OCI-LY1 (cell line): Measurements from ENCODE around the gene TEX14.

ENCODE experiments used
- H2AFZ ChIP-seq: fragments of 200-600 bp; sonication (generic), shearing (Covaris generic); 2 replicates; pipeline ENCODE4 v1.6.0; 2014; ENCODE audit warnings: antibody characterized with exemption, mild to moderate bottlenecking, low read length
- H3F3A ChIP-seq: fragments of 200-600 bp; sonication (generic), shearing (Covaris generic); 2 replicates; pipeline ENCODE4 v1.6.0; 2014; ENCODE audit warnings: mild to moderate bottlenecking, antibody characterized with exemption, low read length, moderate library complexity; ENCODE audit not compliant: insufficient read depth
- H3K27ac ChIP-seq: fragments of 200-600 bp; sonication (generic); 2 replicates; pipeline ENCODE4 v1.5.1; 2014; ENCODE audit warnings: low read length, mixed run types, mild to moderate bottlenecking, low read depth; ENCODE audit not compliant: poor library complexity, severe bottlenecking
- H3K27me3 ChIP-seq: fragments of 200-600 bp; sonication (generic); 2 replicates; pipeline ENCODE4 v1.6.0; 2014; ENCODE audit warnings: antibody characterized with exemption, mild to moderate bottlenecking, low read length, moderate library complexity; ENCODE audit not compliant: insufficient read depth
- H3K36me3 ChIP-seq: fragments of 200-600 bp; sonication (generic); 2 replicates; pipeline ENCODE4 v1.6.1; 2014; ENCODE audit warnings: mild to moderate bottlenecking, antibody characterized with exemption, low read length, moderate library complexity, mixed read lengths; ENCODE audit not compliant: insufficient read depth
- H3K4me1 ChIP-seq: fragments of 200-600 bp; sonication (generic); 2 replicates; pipeline ENCODE4 v1.5.1; 2014; ENCODE audit warnings: mild to moderate bottlenecking, low read length, moderate library complexity; ENCODE audit not compliant: insufficient read depth, severe bottlenecking
- H3K4me2 ChIP-seq: fragments of 200-600 bp; sonication (generic), shearing (Covaris generic); 2 replicates; pipeline ENCODE4 v1.6.1; 2014; ENCODE audit warnings: low read length
- H3K4me3 ChIP-seq: fragments of 200-600 bp; sonication (generic); 2 replicates; pipeline ENCODE4 v1.5.1; 2014; ENCODE audit warnings: low read length, low read depth, mild to moderate bottlenecking, mixed read lengths; ENCODE audit not compliant: poor library complexity, severe bottlenecking
- H3K79me2 ChIP-seq: fragments of 200-600 bp; shearing (Covaris generic); 2 replicates; pipeline ENCODE4 v1.6.1; 2016; ENCODE audit warnings: mixed run types, low read length, mixed read lengths; ENCODE audit not compliant: insufficient read depth
- H3K9ac ChIP-seq: fragments of 200-600 bp; sonication (generic), shearing (Covaris generic); 2 replicates; pipeline ENCODE4 v1.6.1; 2014; ENCODE audit warnings: mild to moderate bottlenecking, low read length, mixed read lengths
- H3K9me2 ChIP-seq: fragments of 200-600 bp; sonication (generic), shearing (Covaris generic); 2 replicates; pipeline ENCODE4 v1.6.1; 2014; ENCODE audit warnings: low read depth, mild to moderate bottlenecking, low read length, mixed read lengths
- H3K9me3 ChIP-seq: fragments of 200-600 bp; shearing (Covaris generic); 2 replicates; pipeline ENCODE4 v1.6.1; 2014; ENCODE audit warnings: low read length, mixed read lengths
- H4K20me1 ChIP-seq: fragments of 200-600 bp; sonication (generic), shearing (Covaris generic); 2 replicates; pipeline ENCODE4 v1.6.0; 2016; ENCODE audit warnings: mild to moderate bottlenecking, low read length; ENCODE audit not compliant: insufficient read depth
- CTCF ChIP-seq: fragments of 200-600 bp; sonication (generic), shearing (Covaris generic); IDR thresholded peaks from 2 replicates; pipeline ENCODE4 v1.5.1; 2017; ENCODE audit warnings: mild to moderate bottlenecking, antibody characterized with exemption, low read length, moderate library complexity, mixed read lengths
- EZH2 ChIP-seq: fragments of 200-600 bp; sonication (generic), shearing (Covaris generic); IDR thresholded peaks from 2 replicates; pipeline ENCODE4 v1.8.0; 2017; ENCODE audit warnings: borderline replicate concordance, mixed run types, mild to moderate bottlenecking, antibody characterized with exemption, low read length, moderate library complexity, mixed read lengths

Gene TEX14

GRCh38 chr17:58631523-58632323 lies 60.1 kb downstream of the TEX14 start:
- Histone ChIP-seq H2AFZ (peak overlapping the region; percentile 80; the same call in 1 of the 2 replicates), H4K20me1 (no peaks in the 10 kb centered on the region)
- no peak; the same call in 1 of the 2 replicates for TF ChIP-seq CTCF
- no peak for TF ChIP-seq EZH2

GRCh38 chr17:58630883-58631522 lies 60.8 kb downstream of the TEX14 start:
- Histone ChIP-seq H3K27me3 (no peaks in the 10 kb centered on the region), H3K79me2 (no peaks in the 10 kb centered on the region), H3K9me2 (no peaks in the 10 kb centered on the region), H3K4me1 (peaks cover 22% of the 10 kb centered on the region), H3K4me3 (no peak overlapping the region), H3K9ac (peak overlapping the region; percentile 16; the same call in 1 of the 2 replicates), H3K36me3 (no peaks in the 10 kb centered on the region), H3K27ac (peak overlapping the region; percentile 63), H3K9me3 (no peaks in the 10 kb centered on the region), H3K4me2 (peak overlapping the region; percentile 64; the same call in 1 of the 2 replicates), H4K20me1 (no peaks in the 10 kb centered on the region), H3F3A (no peaks in the 10 kb centered on the region), H2AFZ (no peak overlapping the region)
- TF ChIP-seq EZH2 (no peak), CTCF (no peak)

More at GRCh38 chr17:58631523-58632323, 60.1 kb downstream of the TEX14 start:
- Histone ChIP-seq H3K79me2 (no peaks in the 10 kb centered on the region), H3K27me3 (no peaks in the 10 kb centered on the region), H3K9me2 (no peaks in the 10 kb centered on the region), H3K36me3 (no peaks in the 10 kb centered on the region), H3K9me3 (no peaks in the 10 kb centered on the region), H3F3A (no peaks in the 10 kb centered on the region), H3K27ac (peak overlapping the region; percentile 63), H3K9ac (peak overlapping the region; percentile 49), H3K4me2 (peak overlapping the region; percentile 64), H3K4me3 (peak overlapping the region; percentile 47), H3K4me1 (peaks cover 22% of the 10 kb centered on the region)

- Histone ChIP-seq H3F3A (no peaks in the 10 kb centered on the region), H3K9me3 (no peaks in the 10 kb centered on the region), H3K27me3 (no peaks in the 10 kb centered on the region; the same call in 1 of the 2 replicates), H3K4me1 (peaks cover 17% of the 10 kb centered on the region), H2AFZ (no peak overlapping the region), H3K9ac (no peak overlapping the region), H3K4me3 (no peak overlapping the region), H3K4me2 (no peak overlapping the region), H3K36me3 (no peaks in the 10 kb centered on the region), H3K79me2 (no peaks in the 10 kb centered on the region), H3K27ac (no peak overlapping the region), H3K9me2 (no peaks in the 10 kb centered on the region), H4K20me1 (no peaks in the 10 kb centered on the region)
- TF ChIP-seq EZH2: no peak
- no peak for TF ChIP-seq CTCF
These were observed 64.9 kb downstream of the TEX14 start for GRCh38 chr17:58626905-58627304.
